Measurements from ENCODE around the gene SRD5A3. TPM values are rescaled to one million over a fixed set of nuclear protein-coding genes. Genes with fewer than 3 reads are reported as not detected.

SRD5A3 gene
- total RNA-seq, 1 experiment from 2014 or later = 7.3 TPM

- no peak overlapping the region for H2AFZ ChIP-seq
- ChIA-PET CTCF (no interaction called here), POLR2A (ENCODE audit: unreplicated experiment) (no interaction called here)
- no peak overlapping the region for H3K4me2 ChIP-seq
- no peaks in the 10 kb centered on the region for H3K9me3 ChIP-seq (ENCODE audit: insufficient read depth, low read depth)
- H3K4me1 ChIP-seq (replicated peaks; ENCODE audit: insufficient read depth) = peaks cover 27% of the 10 kb centered on the region
- H3F3A ChIP-seq (ENCODE audit: insufficient read depth, low read depth) = no peaks in the 10 kb centered on the region
- no peaks in the 10 kb centered on the region for H4K20me1 ChIP-seq (ENCODE audit: insufficient read depth)
- TF ChIP-seq EZH2 (IDR thresholded peaks at IDR 0.05; ENCODE audit: low read depth) (no peak), CTCF (conservative IDR thresholded peaks at IDR 0.05) (no peak)
- no peak for DNase-seq
- intact Hi-C loops (cut with micrococcal nuclease; ENCODE audit: unreplicated experiment) = loop anchor here (10.0 kb wide), 1 partner anchor 201 kb away; the partner anchor contains the start of gene CLOCK
- H3K9me2 ChIP-seq (ENCODE audit: insufficient read depth) = no peaks in the 10 kb centered on the region
- BruUV-seq (replicated peaks) = no TSS peak
- H3K79me2 ChIP-seq (ENCODE audit: low read depth) = no peaks in the 10 kb centered on the region; the same call in 1 of the 2 replicates
- H3K4me3 ChIP-seq = no peak overlapping the region
- H3K36me3 ChIP-seq (ENCODE audit: low read depth) = no peaks in the 10 kb centered on the region
- no peaks in the 10 kb centered on the region for H3K27me3 ChIP-seq (ENCODE audit: insufficient read depth, low read depth)
- no peak overlapping the region for H3K27ac ChIP-seq
Observed at GRCh38 chr4:55343887-55344286, 2.2 kb upstream of the SRD5A3 start.

GRCh38 chr4:55345054-55345453, 988 bp upstream of the SRD5A3 start:
- Histone ChIP-seq H3K27ac (no peak overlapping the region), H4K20me1 (ENCODE audit: insufficient read depth) (no peaks in the 10 kb centered on the region), H3K9me3 (ENCODE audit: insufficient read depth, low read depth) (no peaks in the 10 kb centered on the region), H3K4me1 (replicated peaks; ENCODE audit: insufficient read depth) (peaks cover 27% of the 10 kb centered on the region), H3K4me3 (no peak overlapping the region), H3K9me2 (ENCODE audit: insufficient read depth) (no peaks in the 10 kb centered on the region), H2AFZ (peak overlapping the region; percentile 87; the same call in 1 of the 2 replicates), H3K4me2 (peak overlapping the region; percentile 78), H3K36me3 (ENCODE audit: low read depth) (no peaks in the 10 kb centered on the region), H3F3A (ENCODE audit: insufficient read depth, low read depth) (no peaks in the 10 kb centered on the region), H3K27me3 (ENCODE audit: insufficient read depth, low read depth) (no peaks in the 10 kb centered on the region), H3K79me2 (ENCODE audit: low read depth) (no peaks in the 10 kb centered on the region; the same call in 1 of the 2 replicates)
- TF ChIP-seq EZH2 (IDR thresholded peaks at IDR 0.05; ENCODE audit: low read depth) (no peak), CTCF (conservative IDR thresholded peaks at IDR 0.05) (no peak)
- no TSS peak for BruUV-seq (replicated peaks)
- POLR2A ChIA-PET (ENCODE audit: unreplicated experiment) = interaction anchor here (0.5 to 0.6 kb wide), 2 partner anchors 15 to 508 kb away, joined by 3 to 7 read pairs; partner anchors contain the start of gene EXOC1
- intact Hi-C loops (cut with micrococcal nuclease; ENCODE audit: unreplicated experiment) = loop anchor here (5.0 to 10.0 kb wide), 2 partner anchors 77 to 200 kb away; partner anchors contain the start of gene CLOCK
- DNase-seq = no peak
- CTCF ChIA-PET = interaction anchor here (0.7 to 1.5 kb wide), 3 partner anchors 50 to 166 kb away, joined by 3 to 7 read pairs (median 5); partner anchors contain the start of gene TMEM165

GRCh38 chr4:55346851-55347255, 811 bp downstream of the SRD5A3 start:
- Histone ChIP-seq H3K4me3 (peak overlapping the region; percentile 64; the same call in 1 of the 2 replicates), H3K27me3 (ENCODE audit: insufficient read depth, low read depth) (no peaks in the 10 kb centered on the region), H3K9me2 (ENCODE audit: insufficient read depth) (no peaks in the 10 kb centered on the region), H3K36me3 (ENCODE audit: low read depth) (no peaks in the 10 kb centered on the region), H2AFZ (peak overlapping the region; percentile 87), H3K4me1 (replicated peaks; ENCODE audit: insufficient read depth) (peaks cover 27% of the 10 kb centered on the region), H3K9me3 (ENCODE audit: insufficient read depth, low read depth) (no peaks in the 10 kb centered on the region), H3F3A (ENCODE audit: insufficient read depth, low read depth) (no peaks in the 10 kb centered on the region), H3K4me2 (peak overlapping the region; percentile 78), H3K79me2 (ENCODE audit: low read depth) (no peaks in the 10 kb centered on the region; the same call in 1 of the 2 replicates), H4K20me1 (ENCODE audit: insufficient read depth) (no peaks in the 10 kb centered on the region), H3K27ac (peak overlapping the region; percentile 58)
- BruUV-seq (replicated peaks) = no TSS peak
- ChIA-PET CTCF (interaction anchor here (0.5 to 1.5 kb wide), 4 partner anchors 49 to 1617 kb away, joined by 3 to 6 read pairs (median 5); partner anchors contain the start of gene TMEM165), POLR2A (ENCODE audit: unreplicated experiment) (interaction anchor here (0.6 kb wide), 1 partner anchor 668 kb away, joined by 32 read pairs; no protein-coding TSS in a partner anchor)
- no peak for DNase-seq
- intact Hi-C loops (cut with micrococcal nuclease; ENCODE audit: unreplicated experiment) = loop anchor here (1.0 to 10.0 kb wide), 3 partner anchors 51 to 198 kb away; partner anchors contain the start of gene CLOCK
- TF ChIP-seq CTCF (conservative IDR thresholded peaks at IDR 0.05) (no peak), EZH2 (IDR thresholded peaks at IDR 0.05; ENCODE audit: low read depth) (no peak)
